Loucy (cell line): ENCODE results near the gene SLC35G3.

Experiments
- CTCF ChIP-seq: fragments of 200-600 bp; sonication (generic); conservative IDR thresholded peaks from 2 replicates; pipeline ENCODE4 v1.5.1; 2014; ENCODE audit warnings: mild to moderate bottlenecking, antibody characterized with exemption, low read length
- EZH2phosphoT487 ChIP-seq: fragments of 200-600 bp; IDR thresholded peaks from 2 replicates; pipeline ENCODE4 v1.6.1; 2018; ENCODE audit warnings: antibody characterized with exemption, mild to moderate bottlenecking, moderate library complexity, borderline replicate concordance

DNA sequence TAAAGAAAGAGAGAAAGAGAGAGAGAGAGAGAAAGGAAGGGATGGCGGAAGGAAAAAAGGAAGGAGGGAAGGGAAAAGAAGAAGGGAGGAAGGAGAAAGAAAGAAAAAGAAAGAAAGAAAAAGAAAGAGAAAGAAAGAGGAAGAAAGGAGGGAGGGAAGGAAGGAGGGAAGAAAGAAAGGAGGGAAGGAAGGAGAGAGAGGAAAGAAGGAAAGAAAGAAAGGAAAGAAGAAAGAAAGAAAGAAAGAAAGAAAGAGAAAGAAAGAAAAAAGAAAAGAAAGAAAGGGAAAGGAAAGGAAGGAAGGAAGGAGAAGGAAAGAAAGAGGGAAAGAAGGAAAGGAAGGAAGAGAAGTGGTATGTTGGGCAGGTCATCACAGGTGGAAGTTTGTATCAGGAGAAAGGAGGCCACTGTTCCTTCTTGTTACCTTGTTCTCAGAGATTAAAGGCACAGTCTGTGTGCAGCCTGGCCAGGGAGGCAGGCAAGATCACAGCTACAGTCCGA, 19.3 kb downstream of the SLC35G3 start:
- TF ChIP-seq CTCF (no peak), EZH2phosphoT487 (no peak)
